GM04503 (cell line): Measurements from ENCODE around the gene NDUFA1.
"Not testable (repeated sequence)": the region's sequence is repeated elsewhere in the genome, so short reads cannot be mapped to it uniquely, and the experiment has no call there.

ENCODE experiments used
- DNase-seq: peaks from one replicate; pipeline ENCODE4 v3.0.0-alpha.2; 2012; ENCODE audit warnings: low read depth

The NDUFA1 gene

GRCh38 chrX:119900976-119901375 is 29.3 kb downstream of the NDUFA1 start:
- no peak for DNase-seq

GRCh38 chrX:119916310-119916709 is 44.7 kb downstream of the NDUFA1 start:
- DNase-seq, result no peak

- DNase-seq, result no peak
These were observed 46.2 kb downstream of the NDUFA1 start for GRCh38 chrX:119917877-119918276.

GRCh38 chrX:119919835-119920585 is 48.4 kb downstream of the NDUFA1 start:
- no peak for DNase-seq

GRCh38 chrX:119922391-119922790 is 50.8 kb downstream of the NDUFA1 start:
- DNase-seq, result not testable (repeated sequence)
